ENCODE results near the gene FHIP2A. TPM values are rescaled to one million over a fixed set of nuclear protein-coding genes. Genes with fewer than 3 reads are reported as not detected.
"Not testable (repeated sequence)": the region's sequence is repeated elsewhere in the genome, so short reads cannot be mapped to it uniquely, and the experiment has no call there.

FHIP2A gene
- total RNA-seq, 2 experiments from 2014 or later, result 52.8 to 53.7 TPM

- not testable (repeated sequence) for H3K4me1 Mint-ChIP-seq (ENCODE audit: low read depth); H3K4me1 ChIP-seq (ENCODE audit: insufficient read depth, low read length); ATAC-seq (ENCODE audit: poor library complexity); H3K9me3 ChIP-seq (ENCODE audit: control insufficient read depth in 1 of 2, insufficient read depth in 1 of 2, low read length in 2 of 2); H3K36me3 Mint-ChIP-seq (ENCODE audit: low read depth); H3K27ac ChIP-seq (ENCODE audit: low read depth in 1 of 2, low read length in 2 of 2); H3K36me3 ChIP-seq (ENCODE audit: insufficient read depth, low read length); H3K27me3 ChIP-seq (ENCODE audit: control insufficient read depth in 1 of 2, insufficient read depth in 2 of 2, low read length in 2 of 2); H3K4me3 ChIP-seq (ENCODE audit: low read length); H3K27ac Mint-ChIP-seq; H3K4me3 Mint-ChIP-seq; H3K27me3 Mint-ChIP-seq; H3K9me3 Mint-ChIP-seq
- ChIA-PET POLR2A (interaction anchor here (1.1 kb wide), 1 partner anchor 483 kb away, joined by 5 read pairs; no protein-coding TSS in a partner anchor), CTCF (interaction anchor here (1.6 kb wide), 1 partner anchor 482 kb away, joined by 13 read pairs; no protein-coding TSS in a partner anchor)
- intact Hi-C loops (cut with DNase I, micrococcal nuclease), result loop anchor here (1.0 to 5.0 kb wide), 5 partner anchors 236 to 989 kb away; no protein-coding TSS in a partner anchor
- TF ChIP-seq, protein P1, sequence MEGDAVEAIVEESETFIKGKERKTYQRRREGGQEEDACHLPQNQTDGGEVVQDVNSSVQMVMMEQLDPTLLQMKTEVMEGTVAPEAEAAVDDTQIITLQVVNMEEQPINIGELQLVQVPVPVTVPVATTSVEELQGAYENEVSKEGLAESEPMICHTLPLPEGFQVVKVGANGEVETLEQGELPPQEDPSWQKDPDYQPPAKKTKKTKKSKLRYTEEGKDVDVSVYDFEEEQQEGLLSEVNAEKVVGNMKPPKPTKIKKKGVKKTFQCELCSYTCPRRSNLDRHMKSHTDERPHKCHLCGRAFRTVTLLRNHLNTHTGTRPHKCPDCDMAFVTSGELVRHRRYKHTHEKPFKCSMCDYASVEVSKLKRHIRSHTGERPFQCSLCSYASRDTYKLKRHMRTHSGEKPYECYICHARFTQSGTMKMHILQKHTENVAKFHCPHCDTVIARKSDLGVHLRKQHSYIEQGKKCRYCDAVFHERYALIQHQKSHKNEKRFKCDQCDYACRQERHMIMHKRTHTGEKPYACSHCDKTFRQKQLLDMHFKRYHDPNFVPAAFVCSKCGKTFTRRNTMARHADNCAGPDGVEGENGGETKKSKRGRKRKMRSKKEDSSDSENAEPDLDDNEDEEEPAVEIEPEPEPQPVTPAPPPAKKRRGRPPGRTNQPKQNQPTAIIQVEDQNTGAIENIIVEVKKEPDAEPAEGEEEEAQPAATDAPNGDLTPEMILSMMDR (IDR thresholded peaks at IDR 0.05), result peak; percentile 70
- DNase-seq, result peak in 3 of 14 experiments; percentile 56 to 61 (median 58)
These were observed 35.1 kb upstream of the FHIP2A start for GRCh38 chr10:114786492-114786891.

GRCh38 chr10:114787131-114787530 lies 34.4 kb upstream of the FHIP2A start:
- POLR2A ChIA-PET; H3K27me3 Mint-ChIP-seq; H3K4me1 Mint-ChIP-seq (ENCODE audit: low read depth); H3K4me1 ChIP-seq (ENCODE audit: insufficient read depth, low read length); H3K27me3 ChIP-seq (ENCODE audit: control insufficient read depth in 1 of 2, insufficient read depth in 2 of 2, low read length in 2 of 2); ATAC-seq (ENCODE audit: poor library complexity); H3K4me3 Mint-ChIP-seq; H3K9me3 Mint-ChIP-seq; H3K36me3 Mint-ChIP-seq (ENCODE audit: low read depth); H3K4me3 ChIP-seq (ENCODE audit: low read length); CTCF ChIA-PET; DNase-seq; H3K27ac ChIP-seq (ENCODE audit: low read depth in 1 of 2, low read length in 2 of 2); H3K36me3 ChIP-seq (ENCODE audit: insufficient read depth, low read length); H3K9me3 ChIP-seq (ENCODE audit: control insufficient read depth in 1 of 2, insufficient read depth in 1 of 2, low read length in 2 of 2); H3K27ac Mint-ChIP-seq: not testable (repeated sequence)
- intact Hi-C loops (cut with DNase I, micrococcal nuclease), result loop anchor here in 1 of 2 experiments (2.0 to 5.0 kb wide), 2 partner anchors 316 to 990 kb away; no protein-coding TSS in a partner anchor

DNA sequence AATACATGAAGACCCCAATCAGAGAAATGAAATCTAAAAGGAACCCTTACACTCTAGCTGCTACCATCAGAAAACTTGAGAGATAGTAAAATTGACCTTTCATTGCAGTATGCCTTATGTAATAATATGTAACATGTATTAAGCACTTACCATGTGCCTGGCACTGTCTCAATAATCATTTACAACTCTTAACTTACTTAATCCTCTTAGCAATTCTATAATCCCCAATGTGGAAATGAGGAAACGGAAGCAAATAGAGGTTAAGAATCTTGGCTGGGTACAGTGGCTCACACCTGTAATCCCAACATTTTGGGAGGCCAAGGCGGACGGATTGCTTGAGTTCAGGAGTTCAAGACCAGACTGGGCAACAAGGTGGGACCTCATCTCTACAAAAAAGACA lies 29.8 kb upstream of the FHIP2A start:
- ATAC-seq (ENCODE audit: poor library complexity) (no peak), DNase-seq (no peak)
- H3K27me3 ChIP-seq (ENCODE audit: control insufficient read depth in 1 of 2, insufficient read depth in 2 of 2, low read length in 2 of 2), result no peaks in the 10 kb centered on the region
- no peaks in the 10 kb centered on the region for H3K4me1 ChIP-seq (ENCODE audit: insufficient read depth, low read length)
- no peaks in the 10 kb centered on the region for H3K4me1 Mint-ChIP-seq (ENCODE audit: low read depth)
- intact Hi-C loops (cut with DNase I, micrococcal nuclease), result no loop called here
- TF ChIP-seq, protein P1 (IDR thresholded peaks at IDR 0.05), result no peak
- no peak overlapping the region for H3K27ac Mint-ChIP-seq
- H3K27ac ChIP-seq (ENCODE audit: low read depth in 1 of 2, low read length in 2 of 2), result no peak overlapping the region
- H3K9me3 ChIP-seq (ENCODE audit: control insufficient read depth in 1 of 2, insufficient read depth in 1 of 2, low read length in 2 of 2), result no peaks in the 10 kb centered on the region
- no peaks in the 10 kb centered on the region for H3K27me3 Mint-ChIP-seq
- no peak overlapping the region for H3K4me3 Mint-ChIP-seq
- CTCF ChIA-PET, result no interaction called here
- no peak overlapping the region for H3K4me3 ChIP-seq (ENCODE audit: low read length)
- no peaks in the 10 kb centered on the region for H3K36me3 Mint-ChIP-seq (ENCODE audit: low read depth)
- H3K36me3 ChIP-seq (ENCODE audit: insufficient read depth, low read length), result no peaks in the 10 kb centered on the region
- POLR2A ChIA-PET, result no interaction called here
- no peaks in the 10 kb centered on the region for H3K9me3 Mint-ChIP-seq

GRCh38 chr10:114795039-114795438 lies 26.5 kb upstream of the FHIP2A start:
- H3K27ac ChIP-seq (ENCODE audit: low read depth in 1 of 2, low read length in 2 of 2), result no peak overlapping the region
- DNase-seq (no peak), ATAC-seq (ENCODE audit: poor library complexity) (no peak)
- intact Hi-C loops (cut with DNase I, micrococcal nuclease), result no loop called here
- H3K4me3 Mint-ChIP-seq, result no peak overlapping the region
- H3K36me3 Mint-ChIP-seq (ENCODE audit: low read depth), result no peaks in the 10 kb centered on the region
- H3K27ac Mint-ChIP-seq, result no peak overlapping the region
- no peaks in the 10 kb centered on the region for H3K27me3 Mint-ChIP-seq
- no peaks in the 10 kb centered on the region for H3K27me3 ChIP-seq (ENCODE audit: control insufficient read depth in 1 of 2, insufficient read depth in 2 of 2, low read length in 2 of 2)
- peaks cover 5% of the 10 kb centered on the region for H3K4me1 ChIP-seq (ENCODE audit: insufficient read depth, low read length)
- H3K4me1 Mint-ChIP-seq (ENCODE audit: low read depth), result no peaks in the 10 kb centered on the region
- TF ChIP-seq, protein P1 (IDR thresholded peaks at IDR 0.05), result no peak
- no peaks in the 10 kb centered on the region for H3K36me3 ChIP-seq (ENCODE audit: insufficient read depth, low read length)
- ChIA-PET POLR2A (no interaction called here), CTCF (interaction anchor here (0.6 kb wide), 1 partner anchor 241 kb away, joined by 3 read pairs; no protein-coding TSS in a partner anchor)
- no peaks in the 10 kb centered on the region for H3K9me3 Mint-ChIP-seq
- H3K4me3 ChIP-seq (ENCODE audit: low read length), result no peak overlapping the region
- no peaks in the 10 kb centered on the region for H3K9me3 ChIP-seq (ENCODE audit: control insufficient read depth in 1 of 2, insufficient read depth in 1 of 2, low read length in 2 of 2)
